ENCODE measurements around the gene RNF157.

GRCh38 chr17:76234354-76234679 is 6.0 kb downstream of the RNF157 start:
- TF ChIP-seq CTCF (IDR thresholded peaks at IDR 0.05; ENCODE audit: low read depth, low read length, poor library complexity, severe bottlenecking) (no peak), EZH2phosphoT487 (IDR thresholded peaks at IDR 0.05; ENCODE audit: borderline replicate concordance, low read length) (no peak)

Data from DOHH2 (cell line).